Measurements from ENCODE around the gene SCN11A. TPM values are rescaled to one million over a fixed set of nuclear protein-coding genes. Genes with fewer than 3 reads are reported as not detected.

SCN11A gene
- polyA plus RNA-seq, 3 donors = not detected

GRCh38 chr3:39088456-39088855, 36.7 kb upstream of the SCN11A start:
- Mint-ChIP-seq H3K4me3 (no peak overlapping the region), H3K4me1 (no peaks in the 10 kb centered on the region), H3K9me3 (no peaks in the 10 kb centered on the region), H3K36me3 (peaks cover 77 to 84% of the 10 kb centered on the region in 2 donors), H3K27ac (no peak overlapping the region), H3K27me3 (ENCODE audit: low read depth in 3 of 3) (no peaks in the 10 kb centered on the region)
- H3K36me3 ChIP-seq (replicated peaks in 1 of 2; ENCODE audit: control insufficient read depth in 1 of 2, insufficient read depth in 2 of 2, low read length in 2 of 2) = peaks cover 77 to 97% of the 10 kb centered on the region in 2 donors
- H2AFZ ChIP-seq (ENCODE audit: insufficient read depth, low read depth, low read length, poor library complexity, severe bottlenecking) = no peak overlapping the region
- H3K9me3 ChIP-seq (replicated peaks in 1 of 2; ENCODE audit: control insufficient read depth in 1 of 2, insufficient read depth in 1 of 2, low read length in 2 of 2) = no peaks in the 10 kb centered on the region
- H3K9ac ChIP-seq (ENCODE audit: insufficient read depth, low read length, poor library complexity, severe bottlenecking) = no peak overlapping the region
- no peak for DNase-seq
- WGBS (ENCODE audit: insufficient coverage) = 90% methylated on average over 2 of the region's 3 CpGs
- H3K27ac ChIP-seq (ENCODE audit: low read depth in 1 of 2, low read length in 2 of 2) = no peak overlapping the region
- intact Hi-C loops (cut with micrococcal nuclease) = no loop called here
- H3K27me3 ChIP-seq (ENCODE audit: control insufficient read depth in 2 of 2, insufficient read depth in 2 of 2, low read length in 2 of 2) = no peaks in the 10 kb centered on the region
- no peaks in the 10 kb centered on the region for H4K20me1 ChIP-seq (ENCODE audit: insufficient read depth, low read length)
- no peaks in the 10 kb centered on the region for H3K79me2 ChIP-seq (ENCODE audit: insufficient read depth, low read length)
- H3K4me3 ChIP-seq (replicated peaks in 1 of 3; ENCODE audit: low read depth in 2 of 3, low read length in 3 of 3) = no peak overlapping the region
- H3K4me1 ChIP-seq (ENCODE audit: control insufficient read depth in 1 of 2, insufficient read depth in 2 of 2, low read length in 2 of 2) = no peaks in the 10 kb centered on the region
- TF ChIP-seq CTCF (IDR thresholded peaks at IDR 0.05) = no peak
- no peak overlapping the region for H3K4me2 ChIP-seq (replicated peaks; ENCODE audit: extremely low read depth, low read length, poor library complexity, severe bottlenecking)

GRCh38 chr3:39086144-39086543, 34.4 kb upstream of the SCN11A start:
- no peak for TF ChIP-seq CTCF (IDR thresholded peaks at IDR 0.05)
- H3K27ac ChIP-seq (ENCODE audit: low read depth in 1 of 2, low read length in 2 of 2) = no peak overlapping the region
- H3K27ac Mint-ChIP-seq = peak overlapping the region in 3 of 7 donors; percentile 17 to 22 (median 18)

More at GRCh38 chr3:39086144-39086543, 34.4 kb upstream of the SCN11A start:
- Histone ChIP-seq H3K4me3 (replicated peaks in 1 of 3; ENCODE audit: low read depth in 2 of 3, low read length in 3 of 3) (no peak overlapping the region), H3K9me3 (replicated peaks in 1 of 2; ENCODE audit: control insufficient read depth in 1 of 2, insufficient read depth in 1 of 2, low read length in 2 of 2) (no peaks in the 10 kb centered on the region), H3K4me1 (ENCODE audit: control insufficient read depth in 1 of 2, insufficient read depth in 2 of 2, low read length in 2 of 2) (no peaks in the 10 kb centered on the region), H3K27me3 (ENCODE audit: control insufficient read depth in 2 of 2, insufficient read depth in 2 of 2, low read length in 2 of 2) (no peaks in the 10 kb centered on the region), H4K20me1 (ENCODE audit: insufficient read depth, low read length) (no peaks in the 10 kb centered on the region), H2AFZ (ENCODE audit: insufficient read depth, low read depth, low read length, poor library complexity, severe bottlenecking) (no peak overlapping the region), H3K9ac (ENCODE audit: insufficient read depth, low read length, poor library complexity, severe bottlenecking) (no peak overlapping the region), H3K79me2 (ENCODE audit: insufficient read depth, low read length) (no peaks in the 10 kb centered on the region), H3K36me3 (replicated peaks in 1 of 2; ENCODE audit: control insufficient read depth in 1 of 2, insufficient read depth in 2 of 2, low read length in 2 of 2) (peaks cover 69 to 95% of the 10 kb centered on the region in 2 donors), H3K4me2 (replicated peaks; ENCODE audit: extremely low read depth, low read length, poor library complexity, severe bottlenecking) (no peak overlapping the region)
- 57% methylated on average over 2 of the region's 4 CpGs for WGBS (ENCODE audit: insufficient coverage)
- no peak for DNase-seq
- Mint-ChIP-seq H3K4me3 (no peak overlapping the region), H3K36me3 (peaks cover 78 to 83% of the 10 kb centered on the region in 2 donors), H3K4me1 (no peaks in the 10 kb centered on the region), H3K9me3 (no peaks in the 10 kb centered on the region), H3K27me3 (ENCODE audit: low read depth in 3 of 3) (no peaks in the 10 kb centered on the region)
- intact Hi-C loops (cut with micrococcal nuclease) = no loop called here
